ENCODE results near the gene PGK1.

Gene PGK1

DNA sequence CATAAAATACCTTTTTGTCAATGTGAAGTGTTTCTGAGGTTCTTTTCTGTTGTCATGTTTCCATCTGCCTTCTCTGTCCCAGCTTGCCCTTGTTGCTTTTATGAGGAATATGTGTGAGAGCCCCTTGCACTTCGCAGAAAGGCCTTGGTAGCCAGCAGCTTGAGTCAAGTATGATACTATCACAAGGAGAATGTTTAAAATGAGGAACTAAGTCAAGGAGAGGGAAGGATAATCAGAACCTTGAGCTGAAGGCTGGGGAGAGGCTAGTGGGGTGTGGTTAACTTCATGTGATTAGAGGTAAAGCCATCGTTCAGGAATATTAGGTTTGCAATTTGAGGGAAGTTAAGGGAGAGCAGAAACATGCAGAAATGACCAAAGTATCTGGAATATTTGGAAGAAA is 12.7 kb downstream of the PGK1 start:
- no peak overlapping the region for H2AFZ ChIP-seq (ENCODE audit: low read depth, low read length)
- H3K27me3 ChIP-seq (ENCODE audit: low read depth, low read length), result no peaks in the 10 kb centered on the region
- H3K9ac ChIP-seq (ENCODE audit: low read length), result no peak overlapping the region
- peaks cover 97% of the 10 kb centered on the region for H4K20me1 ChIP-seq (ENCODE audit: insufficient read depth, low read length)
- TF ChIP-seq, protein P1, sequence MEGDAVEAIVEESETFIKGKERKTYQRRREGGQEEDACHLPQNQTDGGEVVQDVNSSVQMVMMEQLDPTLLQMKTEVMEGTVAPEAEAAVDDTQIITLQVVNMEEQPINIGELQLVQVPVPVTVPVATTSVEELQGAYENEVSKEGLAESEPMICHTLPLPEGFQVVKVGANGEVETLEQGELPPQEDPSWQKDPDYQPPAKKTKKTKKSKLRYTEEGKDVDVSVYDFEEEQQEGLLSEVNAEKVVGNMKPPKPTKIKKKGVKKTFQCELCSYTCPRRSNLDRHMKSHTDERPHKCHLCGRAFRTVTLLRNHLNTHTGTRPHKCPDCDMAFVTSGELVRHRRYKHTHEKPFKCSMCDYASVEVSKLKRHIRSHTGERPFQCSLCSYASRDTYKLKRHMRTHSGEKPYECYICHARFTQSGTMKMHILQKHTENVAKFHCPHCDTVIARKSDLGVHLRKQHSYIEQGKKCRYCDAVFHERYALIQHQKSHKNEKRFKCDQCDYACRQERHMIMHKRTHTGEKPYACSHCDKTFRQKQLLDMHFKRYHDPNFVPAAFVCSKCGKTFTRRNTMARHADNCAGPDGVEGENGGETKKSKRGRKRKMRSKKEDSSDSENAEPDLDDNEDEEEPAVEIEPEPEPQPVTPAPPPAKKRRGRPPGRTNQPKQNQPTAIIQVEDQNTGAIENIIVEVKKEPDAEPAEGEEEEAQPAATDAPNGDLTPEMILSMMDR (IDR thresholded peaks at IDR 0.05; ENCODE audit: low read depth, low read length), result no peak
- no peak for TF ChIP-seq EZH2phosphoT487 (IDR thresholded peaks at IDR 0.05; ENCODE audit: low read depth)
- H3K79me2 ChIP-seq (ENCODE audit: low read length), result peaks cover 98% of the 10 kb centered on the region
- peaks cover 85% of the 10 kb centered on the region for H3K36me3 ChIP-seq (replicated peaks; ENCODE audit: low read depth, low read length)
- peaks cover 24% of the 10 kb centered on the region for H3K4me1 ChIP-seq (ENCODE audit: low read length)
- H3K9me3 ChIP-seq (ENCODE audit: insufficient read depth, low read length), result no peaks in the 10 kb centered on the region
- H3K4me2 ChIP-seq (ENCODE audit: low read length), result no peak overlapping the region
- H3K4me3 ChIP-seq (ENCODE audit: low read length), result no peak overlapping the region
- no peak overlapping the region for H3K27ac ChIP-seq (ENCODE audit: low read length)

DNA sequence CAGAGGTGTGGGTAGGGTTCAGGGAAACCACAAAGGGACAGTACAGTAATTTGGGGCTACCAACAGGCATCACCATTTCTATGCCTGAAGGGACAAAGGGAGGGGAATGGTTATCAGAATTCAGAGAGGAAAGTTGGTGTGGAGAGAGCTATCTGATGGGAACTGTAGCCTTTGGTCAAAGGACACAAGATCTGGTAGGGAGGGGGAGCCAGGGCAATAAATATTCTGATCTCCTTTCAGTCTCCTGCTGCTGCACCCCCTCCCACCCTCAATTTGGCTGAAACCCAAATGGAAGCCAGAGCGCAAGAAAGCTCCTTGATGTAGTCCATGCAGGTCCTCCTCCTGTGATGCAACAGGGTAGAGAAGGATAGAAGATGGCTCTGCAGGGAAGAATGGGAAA is 14.6 kb downstream of the PGK1 start:
- peaks cover 96% of the 10 kb centered on the region for H4K20me1 ChIP-seq (ENCODE audit: insufficient read depth, low read length)
- no peak for TF ChIP-seq EZH2phosphoT487 (IDR thresholded peaks at IDR 0.05; ENCODE audit: low read depth)
- TF ChIP-seq, protein P1 (IDR thresholded peaks at IDR 0.05; ENCODE audit: low read depth, low read length), result no peak
- H2AFZ ChIP-seq (ENCODE audit: low read depth, low read length), result no peak overlapping the region
- H3K4me2 ChIP-seq (ENCODE audit: low read length), result no peak overlapping the region
- no peaks in the 10 kb centered on the region for H3K27me3 ChIP-seq (ENCODE audit: low read depth, low read length)
- H3K79me2 ChIP-seq (ENCODE audit: low read length), result peaks cover 94% of the 10 kb centered on the region
- no peaks in the 10 kb centered on the region for H3K9me3 ChIP-seq (ENCODE audit: insufficient read depth, low read length)
- no peak overlapping the region for H3K4me3 ChIP-seq (ENCODE audit: low read length)
- H3K4me1 ChIP-seq (ENCODE audit: low read length), result peaks cover 24% of the 10 kb centered on the region
- H3K9ac ChIP-seq (ENCODE audit: low read length), result no peak overlapping the region
- peaks cover 79% of the 10 kb centered on the region for H3K36me3 ChIP-seq (replicated peaks; ENCODE audit: low read depth, low read length)
- no peak overlapping the region for H3K27ac ChIP-seq (ENCODE audit: low read length)

DNA sequence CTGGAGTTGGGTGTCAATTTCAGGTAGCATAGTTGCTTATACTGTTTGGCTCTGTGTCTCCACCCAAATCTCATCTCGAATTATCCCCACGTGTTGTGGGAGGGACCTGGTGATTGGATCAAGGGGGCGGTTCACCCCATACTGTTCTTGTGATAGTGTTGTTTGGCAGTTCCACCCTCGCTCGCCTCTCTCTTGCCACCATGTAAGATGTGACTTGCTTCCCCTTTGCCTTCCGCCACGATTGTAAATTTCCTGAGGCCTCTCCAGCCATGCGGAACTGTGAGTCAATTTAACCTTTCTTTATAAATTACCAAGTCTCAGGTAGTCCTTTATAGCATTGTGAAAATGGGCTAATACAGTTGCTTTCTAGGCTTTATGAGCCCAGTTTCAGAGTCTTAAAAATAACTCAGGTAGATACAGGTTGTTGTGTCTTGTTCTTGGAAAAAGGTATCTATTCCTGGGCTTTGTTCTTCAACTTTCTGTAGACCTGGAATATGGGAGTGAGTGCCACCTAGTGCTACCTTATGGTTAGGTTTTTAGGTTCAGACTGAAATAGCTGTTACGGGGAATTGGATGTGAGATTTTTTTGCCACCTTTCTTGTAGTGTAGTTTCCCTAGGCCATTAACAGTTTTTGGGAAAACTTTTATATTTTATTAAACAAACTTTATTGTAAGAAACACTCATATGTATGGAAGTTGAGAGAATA is 15.6 kb downstream of the PGK1 start:
- no peaks in the 10 kb centered on the region for H3K27me3 ChIP-seq (ENCODE audit: low read depth, low read length)
- no peak for TF ChIP-seq EZH2phosphoT487 (IDR thresholded peaks at IDR 0.05; ENCODE audit: low read depth)
- TF ChIP-seq, protein P1 (IDR thresholded peaks at IDR 0.05; ENCODE audit: low read depth, low read length), result peak; percentile 25
- H2AFZ ChIP-seq (ENCODE audit: low read depth, low read length), result no peak overlapping the region
- H4K20me1 ChIP-seq (ENCODE audit: insufficient read depth, low read length), result peaks cover 96% of the 10 kb centered on the region
- H3K4me3 ChIP-seq (ENCODE audit: low read length), result no peak overlapping the region
- H3K9me3 ChIP-seq (ENCODE audit: insufficient read depth, low read length), result no peaks in the 10 kb centered on the region
- H3K9ac ChIP-seq (ENCODE audit: low read length), result no peak overlapping the region
- H3K79me2 ChIP-seq (ENCODE audit: low read length), result peaks cover 91% of the 10 kb centered on the region
- peaks cover 24% of the 10 kb centered on the region for H3K4me1 ChIP-seq (ENCODE audit: low read length)
- no peak overlapping the region for H3K4me2 ChIP-seq (ENCODE audit: low read length)
- peaks cover 79% of the 10 kb centered on the region for H3K36me3 ChIP-seq (replicated peaks; ENCODE audit: low read depth, low read length)
- H3K27ac ChIP-seq (ENCODE audit: low read length), result peak overlapping the region; percentile 23; the same call in 1 of the 2 replicates

DNA sequence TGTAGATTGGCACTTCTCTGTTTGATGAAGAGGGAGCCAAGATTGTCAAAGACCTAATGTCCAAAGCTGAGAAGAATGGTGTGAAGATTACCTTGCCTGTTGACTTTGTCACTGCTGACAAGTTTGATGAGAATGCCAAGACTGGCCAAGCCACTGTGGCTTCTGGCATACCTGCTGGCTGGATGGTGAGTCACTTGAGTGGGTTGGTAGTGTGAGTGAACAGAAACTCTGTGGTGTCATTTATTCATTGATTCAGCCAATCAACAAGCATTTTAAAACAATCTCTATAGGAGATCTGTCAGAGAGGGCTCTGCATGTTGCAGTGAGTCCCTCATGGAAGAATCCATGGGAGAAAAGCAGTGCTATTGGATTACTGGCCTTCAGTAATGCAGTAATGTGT is 19.1 kb downstream of the PGK1 start:
- Histone ChIP-seq H3K9ac (ENCODE audit: low read length) (no peak overlapping the region), H3K27me3 (ENCODE audit: low read depth, low read length) (no peaks in the 10 kb centered on the region), H2AFZ (ENCODE audit: low read depth, low read length) (no peak overlapping the region), H3K27ac (ENCODE audit: low read length) (no peak overlapping the region), H3K4me2 (ENCODE audit: low read length) (no peak overlapping the region), H3K9me3 (ENCODE audit: insufficient read depth, low read length) (no peaks in the 10 kb centered on the region), H4K20me1 (ENCODE audit: insufficient read depth, low read length) (peaks cover 94% of the 10 kb centered on the region), H3K4me1 (ENCODE audit: low read length) (peaks cover 10% of the 10 kb centered on the region), H3K36me3 (replicated peaks; ENCODE audit: low read depth, low read length) (peaks cover 72% of the 10 kb centered on the region), H3K79me2 (ENCODE audit: low read length) (peaks cover 68% of the 10 kb centered on the region), H3K4me3 (ENCODE audit: low read length) (no peak overlapping the region)
- TF ChIP-seq EZH2phosphoT487 (IDR thresholded peaks at IDR 0.05; ENCODE audit: low read depth), result no peak

Measured in OCI-LY3 (cell line).